Spleen (tissue), 7 donors: ENCODE results near the gene EXOC6B.

ENCODE experiments used
- POLR2AphosphoS5 ChIP-seq, 3 donors: sonication (generic); formaldehyde crosslinking; IDR thresholded peaks; one replicate each; pipeline ENCODE4 v1.5.1; 2017; ENCODE audit warnings: antibody characterized with exemption in 3 of 3
- TF ChIP-seq, protein P1 (sequence below), 11 experiments: fragments of 200-600 bp in 7 of 11; fragments of 450-650 bp in 4 of 11; sonication (generic) in 4 of 11; IDR thresholded peaks in 8 of 11; conservative IDR thresholded peaks in 3 of 11; 1 replicate in 7 of 11; 2 replicates in 4 of 11; pipeline versions ENCODE4 v1.4.0 to v1.8.0; 2016 to 2021; ENCODE audit warnings: antibody characterized with exemption in 11 of 11, inconsistent platforms in 4 of 11, mild to moderate bottlenecking in 1 of 11
- donor health status: DM: no; HTN: no; CAD: no; lungs with moderate emphysema.
- donor health status: DM: no; HTN: no; CAD: no.
- donor health status: DM: no; HTN: no; CAD: no.

DNA sequence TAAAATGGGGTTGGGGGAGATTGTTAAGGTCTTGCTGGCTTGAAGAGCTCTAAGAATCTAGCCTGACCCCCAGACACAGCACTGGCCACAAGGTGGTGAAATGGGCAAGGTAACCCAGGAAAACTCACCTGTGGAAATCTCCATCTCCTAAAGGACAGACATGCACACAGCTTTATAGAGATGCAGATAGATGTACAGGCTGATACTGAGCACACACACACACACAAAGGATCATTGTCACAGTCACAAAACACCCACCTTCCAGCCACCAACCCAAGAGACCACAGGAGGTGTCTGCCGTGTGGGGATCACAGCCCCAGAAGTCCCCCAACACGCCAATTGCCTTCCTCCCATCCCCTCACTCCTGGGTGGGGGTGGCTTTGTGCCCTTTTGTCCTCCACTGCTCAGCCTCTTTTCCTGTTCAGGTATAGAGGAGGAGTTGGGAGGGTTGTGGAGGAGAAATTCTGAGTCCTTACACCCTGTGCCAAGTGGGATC lies 674.9 kb downstream of the EXOC6B start:
- TF ChIP-seq POLR2AphosphoS5 (IDR thresholded peaks at IDR 0.05), result no peak
- TF ChIP-seq, protein P1, sequence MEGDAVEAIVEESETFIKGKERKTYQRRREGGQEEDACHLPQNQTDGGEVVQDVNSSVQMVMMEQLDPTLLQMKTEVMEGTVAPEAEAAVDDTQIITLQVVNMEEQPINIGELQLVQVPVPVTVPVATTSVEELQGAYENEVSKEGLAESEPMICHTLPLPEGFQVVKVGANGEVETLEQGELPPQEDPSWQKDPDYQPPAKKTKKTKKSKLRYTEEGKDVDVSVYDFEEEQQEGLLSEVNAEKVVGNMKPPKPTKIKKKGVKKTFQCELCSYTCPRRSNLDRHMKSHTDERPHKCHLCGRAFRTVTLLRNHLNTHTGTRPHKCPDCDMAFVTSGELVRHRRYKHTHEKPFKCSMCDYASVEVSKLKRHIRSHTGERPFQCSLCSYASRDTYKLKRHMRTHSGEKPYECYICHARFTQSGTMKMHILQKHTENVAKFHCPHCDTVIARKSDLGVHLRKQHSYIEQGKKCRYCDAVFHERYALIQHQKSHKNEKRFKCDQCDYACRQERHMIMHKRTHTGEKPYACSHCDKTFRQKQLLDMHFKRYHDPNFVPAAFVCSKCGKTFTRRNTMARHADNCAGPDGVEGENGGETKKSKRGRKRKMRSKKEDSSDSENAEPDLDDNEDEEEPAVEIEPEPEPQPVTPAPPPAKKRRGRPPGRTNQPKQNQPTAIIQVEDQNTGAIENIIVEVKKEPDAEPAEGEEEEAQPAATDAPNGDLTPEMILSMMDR (IDR thresholded peaks at IDR 0.05 in 8 of 11, conservative IDR thresholded peaks at IDR 0.05 in 3 of 11), result no peak
